OCI-LY7 (cell line): ENCODE measurements around the gene SLC38A3. TPM values are rescaled to one million over a fixed set of nuclear protein-coding genes. Genes with fewer than 3 reads are reported as not detected.

Experiments
- BruUV-seq: library from RNA; stranded (reverse); fragments of 400-500 nt; replicated peaks from 2 replicates; lab custom pipeline; 2021; lab: Mats Ljungman, UMichigan
- CTCF ChIA-PET: fragments of 300-600 bp; sonication (Branson Sonifier 250); formaldehyde crosslinking; loops from one replicate; lab custom pipeline; 2022; ENCODE audit warnings: antibody characterized with exemption; ENCODE audit not compliant: unreplicated experiment; lab: Charles Lee
- POLR2A ChIA-PET: fragments of 300-600 bp; sonication (Branson Sonifier 250); formaldehyde crosslinking; loops from one replicate; lab custom pipeline; 2022; ENCODE audit warnings: antibody characterized with exemption; lab: Charles Lee
- DNase-seq: peaks from one replicate; pipeline ENCODE4 v3.0.0-alpha.2; 2015; ENCODE audit warnings: low spot score
- H2AFZ ChIP-seq: fragments of 200-600 bp; sonication (generic), shearing (Covaris generic); 2 replicates; pipeline ENCODE4 v1.6.1; 2014; ENCODE audit warnings: mild to moderate bottlenecking, antibody characterized with exemption, low read length, moderate library complexity
- H3K27ac ChIP-seq: fragments of 200-600 bp; sonication (generic); 2 replicates; pipeline ENCODE4 v1.5.1; 2014; ENCODE audit warnings: mixed run types, low read depth, mild to moderate bottlenecking, moderate library complexity, low read length, inconsistent platforms; ENCODE audit not compliant: poor library complexity, severe bottlenecking
- H3K36me3 ChIP-seq: fragments of 200-600 bp; sonication (generic); 2 replicates; pipeline ENCODE4 v1.6.1; 2014; ENCODE audit warnings: mild to moderate bottlenecking, antibody characterized with exemption, low read length, moderate library complexity, mixed read lengths; ENCODE audit not compliant: insufficient read depth
- H3K4me1 ChIP-seq: fragments of 200-600 bp; sonication (generic); 2 replicates; pipeline ENCODE4 v1.5.1; 2014; ENCODE audit warnings: mild to moderate bottlenecking, low read length; ENCODE audit not compliant: insufficient read depth, poor library complexity, severe bottlenecking
- H3K4me2 ChIP-seq: fragments of 200-600 bp; sonication (generic); 2 replicates; pipeline ENCODE4 v1.6.1; 2014; ENCODE audit warnings: mild to moderate bottlenecking, low read length
- H3K4me3 ChIP-seq: fragments of 200-600 bp; sonication (generic); 2 replicates; pipeline ENCODE4 v1.5.1; 2014; ENCODE audit warnings: mild to moderate bottlenecking, low read depth, low read length; ENCODE audit not compliant: poor library complexity, severe bottlenecking
- H3K79me2 ChIP-seq: fragments of 200-600 bp; sonication (generic); 2 replicates; pipeline ENCODE4 v1.6.1; 2016; ENCODE audit warnings: low read depth, mild to moderate bottlenecking, low read length, moderate library complexity, mixed read lengths; ENCODE audit not compliant: insufficient read depth
- H3K9me2 ChIP-seq: fragments of 200-600 bp; sonication (generic); 2 replicates; pipeline ENCODE4 v1.6.1; 2016; ENCODE audit warnings: mild to moderate bottlenecking, low read length, mixed read lengths; ENCODE audit not compliant: insufficient read depth
- H3K9me3 ChIP-seq: fragments of 200-600 bp; sonication (generic); 2 replicates; pipeline ENCODE4 v1.6.1; 2014; ENCODE audit warnings: mild to moderate bottlenecking, mixed run types, low read length, mixed read lengths
- H4K20me1 ChIP-seq: fragments of 200-600 bp; sonication (generic); 2 replicates; pipeline ENCODE4 v1.6.1; 2014; ENCODE audit warnings: mild to moderate bottlenecking, antibody characterized with exemption, low read length, moderate library complexity, mixed read lengths; ENCODE audit not compliant: insufficient read depth
- CTCF ChIP-seq: fragments of 200-600 bp; sonication (generic); conservative IDR thresholded peaks from 2 replicates; pipeline ENCODE4 v1.5.1; 2014; ENCODE audit warnings: mild to moderate bottlenecking, antibody characterized with exemption, low read length, moderate library complexity, mixed read lengths
- EZH2phosphoT487 ChIP-seq: fragments of 200-600 bp; sonication (generic); IDR thresholded peaks from 2 replicates; pipeline ENCODE4 v1.6.1; 2018; ENCODE audit warnings: low read depth, borderline replicate concordance, mild to moderate bottlenecking, mixed run types, antibody characterized with exemption, low read length, moderate library complexity, mixed read lengths
- intact Hi-C: fragments of 100-400 bp; cut with micrococcal nuclease; formaldehyde crosslinking; loops from one replicate; pipeline ENCODE4 v1.10.0; 2022; ENCODE audit not compliant: unreplicated experiment
- total RNA-seq, 2 experiments: library from RNA; depleted of rRNA in 1 of 2; stranded (reverse); fragments of >200 nt in 1 of 2; shearing (Covaris generic) in 1 of 2; gene quantifications; 2 replicates each; pipeline ENCODE4 v1.2.3, GENCODE V29; 2014 to 2022

The SLC38A3 gene
- total RNA-seq, 2 experiments from 2014 or later = not detected

GRCh38 chr3:50208677-50209344 is 3.7 kb downstream of the SLC38A3 start:
- no peaks in the 10 kb centered on the region for H4K20me1 ChIP-seq
- intact Hi-C loops = no loop called here
- no peak overlapping the region for H2AFZ ChIP-seq
- ChIA-PET POLR2A (interaction anchor here (1.9 kb wide), 1 partner anchor 14 kb away, joined by 4 read pairs; no protein-coding TSS in a partner anchor), CTCF (no interaction called here)
- no peaks in the 10 kb centered on the region for H3K79me2 ChIP-seq
- no peak overlapping the region for H3K4me3 ChIP-seq
- H3K27ac ChIP-seq = no peak overlapping the region
- no peaks in the 10 kb centered on the region for H3K4me1 ChIP-seq
- H3K9me2 ChIP-seq = no peaks in the 10 kb centered on the region
- DNase-seq = no peak
- H3K36me3 ChIP-seq = no peaks in the 10 kb centered on the region
- BruUV-seq = no TSS peak
- no peak for TF ChIP-seq CTCF
- TF ChIP-seq EZH2phosphoT487 = no peak
- no peak overlapping the region for H3K4me2 ChIP-seq
- H3K9me3 ChIP-seq = no peaks in the 10 kb centered on the region

GRCh38 chr3:50210176-50210509 is 5.1 kb downstream of the SLC38A3 start:
- Histone ChIP-seq H3K4me1 (no peaks in the 10 kb centered on the region), H3K79me2 (no peaks in the 10 kb centered on the region), H3K9me3 (no peaks in the 10 kb centered on the region), H4K20me1 (no peaks in the 10 kb centered on the region), H3K36me3 (no peaks in the 10 kb centered on the region), H3K4me2 (no peak overlapping the region), H2AFZ (no peak overlapping the region), H3K27ac (no peak overlapping the region), H3K9me2 (no peaks in the 10 kb centered on the region), H3K4me3 (no peak overlapping the region)
- TF ChIP-seq CTCF (no peak), EZH2phosphoT487 (no peak)
- DNase-seq = no peak
- CTCF ChIA-PET = interaction anchor here (2.5 kb wide), 1 partner anchor 15 kb away, joined by 11 read pairs; no protein-coding TSS in a partner anchor
- POLR2A ChIA-PET = interaction anchor here (0.5 to 1.9 kb wide), 4 partner anchors 11 to 782 kb away, joined by 3 to 4 read pairs (median 3); no protein-coding TSS in a partner anchor
- intact Hi-C loops = no loop called here
- no TSS peak for BruUV-seq
